ENCODE data around the gene NARS2.

The NARS2 gene

DNA sequence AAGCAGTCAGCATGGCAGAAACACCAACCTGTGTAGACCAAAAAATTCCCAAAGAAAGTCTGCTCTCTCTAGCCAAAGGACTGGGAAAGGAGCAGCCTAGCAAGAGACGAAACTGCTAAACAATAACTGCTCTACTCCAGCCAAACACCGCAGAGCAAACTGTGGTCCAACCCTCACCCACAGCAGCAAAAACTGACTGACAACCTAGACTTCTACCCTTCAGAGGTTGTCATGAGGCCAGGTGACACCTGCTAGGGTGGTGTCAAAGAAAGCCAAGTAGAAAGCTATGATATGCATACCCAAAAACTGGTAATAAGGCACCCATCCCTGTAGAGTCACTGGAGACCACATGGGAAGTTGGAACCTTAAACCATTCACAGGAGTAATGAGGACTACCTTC lies 168.9 kb downstream of the NARS2 start:
- Histone ChIP-seq H4K20me1 (ENCODE audit: insufficient read depth, low read length) (no peaks in the 10 kb centered on the region), H3K4me1 (ENCODE audit: low read length) (0 out of 2 replicates have a peak, but pooled peaks cover 3% of the 10 kb centered on the region), H3K4me3 (ENCODE audit: low read length) (no peak overlapping the region), H3K9me2 (replicated peaks; ENCODE audit: insufficient read depth, low read length) (no peaks in the 10 kb centered on the region), H2AFZ (ENCODE audit: low read length) (no peak overlapping the region), H3K9me3 (replicated peaks; ENCODE audit: insufficient read depth, low read length) (no peaks in the 10 kb centered on the region), H3K27me3 (replicated peaks; ENCODE audit: insufficient read depth, low read length) (no peaks in the 10 kb centered on the region), H3K27ac (ENCODE audit: low read length) (no peak overlapping the region), H3F3A (ENCODE audit: insufficient read depth, low read length) (no peaks in the 10 kb centered on the region), H3K4me2 (ENCODE audit: low read depth, low read length) (no peak overlapping the region), H3K36me3 (replicated peaks; ENCODE audit: insufficient read depth, low read length) (no peaks in the 10 kb centered on the region), H3K9ac (ENCODE audit: low read length) (no peak overlapping the region), H3K79me2 (ENCODE audit: low read length) (peaks cover 23% of the 10 kb centered on the region; the same call in 1 of the 2 replicates)
- TF ChIP-seq EZH2 (optimal IDR thresholded peaks at IDR 0.05; ENCODE audit: low read depth, low read length) = no peak
- no peak for TF ChIP-seq CTCF (IDR thresholded peaks at IDR 0.05; ENCODE audit: low read length)
- no peak for TF ChIP-seq EZH2phosphoT487 (IDR thresholded peaks at IDR 0.05; ENCODE audit: low read length)
- DNase-seq = no peak

DNA sequence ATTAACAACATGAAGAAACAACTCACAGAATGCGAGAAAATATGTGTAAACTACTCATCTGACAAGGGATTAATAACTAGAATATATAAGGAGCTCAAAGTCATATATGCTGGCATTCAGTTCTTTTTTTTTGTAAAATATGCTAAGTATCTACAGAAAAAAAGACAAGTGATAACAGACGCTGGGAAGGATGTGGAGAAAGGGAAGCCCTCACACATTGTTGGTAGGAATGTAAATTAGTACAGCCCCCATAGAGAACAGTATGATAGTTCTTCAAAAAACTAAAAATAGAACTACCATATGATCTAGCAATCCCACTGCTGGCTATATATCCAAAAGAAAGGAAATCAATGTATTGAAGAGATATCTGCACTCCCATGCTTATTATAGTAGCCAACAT lies 170.9 kb downstream of the NARS2 start:
- Histone ChIP-seq H3K36me3 (replicated peaks; ENCODE audit: insufficient read depth, low read length) (no peaks in the 10 kb centered on the region), H3K4me1 (ENCODE audit: low read length) (0 out of 2 replicates have a peak, but pooled peaks cover 3% of the 10 kb centered on the region), H3K9ac (ENCODE audit: low read length) (no peak overlapping the region), H3K27ac (ENCODE audit: low read length) (no peak overlapping the region), H4K20me1 (ENCODE audit: insufficient read depth, low read length) (no peaks in the 10 kb centered on the region), H3K9me2 (replicated peaks; ENCODE audit: insufficient read depth, low read length) (no peaks in the 10 kb centered on the region), H3F3A (ENCODE audit: insufficient read depth, low read length) (no peaks in the 10 kb centered on the region), H2AFZ (ENCODE audit: low read length) (no peak overlapping the region), H3K4me2 (ENCODE audit: low read depth, low read length) (no peak overlapping the region), H3K4me3 (ENCODE audit: low read length) (no peak overlapping the region), H3K79me2 (ENCODE audit: low read length) (peaks cover 13% of the 10 kb centered on the region; the same call in 1 of the 2 replicates), H3K9me3 (replicated peaks; ENCODE audit: insufficient read depth, low read length) (no peaks in the 10 kb centered on the region), H3K27me3 (replicated peaks; ENCODE audit: insufficient read depth, low read length) (no peaks in the 10 kb centered on the region)
- TF ChIP-seq EZH2phosphoT487 (IDR thresholded peaks at IDR 0.05; ENCODE audit: low read length) (no peak), CTCF (IDR thresholded peaks at IDR 0.05; ENCODE audit: low read length) (no peak), EZH2 (optimal IDR thresholded peaks at IDR 0.05; ENCODE audit: low read depth, low read length) (no peak)
- no peak for DNase-seq

DNA sequence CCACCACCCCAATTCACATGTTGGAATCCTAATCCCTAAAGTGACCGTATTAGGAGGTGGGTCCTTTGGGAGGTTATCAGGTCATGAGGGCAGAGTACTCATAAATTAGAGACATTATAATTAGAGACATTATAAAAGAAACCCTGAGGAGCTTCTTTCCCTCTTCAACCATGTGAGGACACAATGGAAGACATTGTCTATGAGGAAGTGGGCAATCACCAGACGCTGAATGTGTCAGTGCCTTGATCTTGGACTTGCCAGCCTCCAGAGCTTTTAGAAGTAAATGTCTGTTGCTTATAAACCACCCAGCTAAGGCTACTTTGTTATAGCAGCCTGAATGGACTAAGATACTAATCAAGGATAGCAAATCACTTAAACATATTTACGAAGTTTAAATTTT lies 171.8 kb downstream of the NARS2 start:
- DNase-seq = no peak
- no peak overlapping the region for H2AFZ ChIP-seq (ENCODE audit: low read length)
- peaks cover 7% of the 10 kb centered on the region for H3K4me1 ChIP-seq (ENCODE audit: low read length)
- no peaks in the 10 kb centered on the region for H3K9me3 ChIP-seq (replicated peaks; ENCODE audit: insufficient read depth, low read length)
- H3K79me2 ChIP-seq (ENCODE audit: low read length) = peaks cover 13% of the 10 kb centered on the region; the same call in 1 of the 2 replicates
- H3K4me3 ChIP-seq (ENCODE audit: low read length) = no peak overlapping the region
- H3K4me2 ChIP-seq (ENCODE audit: low read depth, low read length) = no peak overlapping the region
- H3K27me3 ChIP-seq (replicated peaks; ENCODE audit: insufficient read depth, low read length) = no peaks in the 10 kb centered on the region
- no peaks in the 10 kb centered on the region for H3K36me3 ChIP-seq (replicated peaks; ENCODE audit: insufficient read depth, low read length)
- no peaks in the 10 kb centered on the region for H3F3A ChIP-seq (ENCODE audit: insufficient read depth, low read length)
- no peak for TF ChIP-seq CTCF (IDR thresholded peaks at IDR 0.05; ENCODE audit: low read length)
- no peak for TF ChIP-seq EZH2 (optimal IDR thresholded peaks at IDR 0.05; ENCODE audit: low read depth, low read length)
- no peak for TF ChIP-seq EZH2phosphoT487 (IDR thresholded peaks at IDR 0.05; ENCODE audit: low read length)
- no peak overlapping the region for H3K27ac ChIP-seq (ENCODE audit: low read length)
- no peaks in the 10 kb centered on the region for H3K9me2 ChIP-seq (replicated peaks; ENCODE audit: insufficient read depth, low read length)
- no peak overlapping the region for H3K9ac ChIP-seq (ENCODE audit: low read length)
- no peaks in the 10 kb centered on the region for H4K20me1 ChIP-seq (ENCODE audit: insufficient read depth, low read length)
